NAMALWA (cell line): Measurements from ENCODE around the gene HES4.
"Not testable (repeated sequence)": the region's sequence is repeated elsewhere in the genome, so short reads cannot be mapped to it uniquely, and the experiment has no call there.

Experiments
- DNase-seq: peaks from one replicate; pipeline ENCODE4 v3.0.0-alpha.2; 2015; ENCODE audit warnings: low spot score

Gene HES4

GRCh38 chr1:978835-979743 lies 20.8 kb downstream of the HES4 start:
- DNase-seq: no peak

GRCh38 chr1:978069-978834 lies 21.6 kb downstream of the HES4 start:
- no peak for DNase-seq

DNA sequence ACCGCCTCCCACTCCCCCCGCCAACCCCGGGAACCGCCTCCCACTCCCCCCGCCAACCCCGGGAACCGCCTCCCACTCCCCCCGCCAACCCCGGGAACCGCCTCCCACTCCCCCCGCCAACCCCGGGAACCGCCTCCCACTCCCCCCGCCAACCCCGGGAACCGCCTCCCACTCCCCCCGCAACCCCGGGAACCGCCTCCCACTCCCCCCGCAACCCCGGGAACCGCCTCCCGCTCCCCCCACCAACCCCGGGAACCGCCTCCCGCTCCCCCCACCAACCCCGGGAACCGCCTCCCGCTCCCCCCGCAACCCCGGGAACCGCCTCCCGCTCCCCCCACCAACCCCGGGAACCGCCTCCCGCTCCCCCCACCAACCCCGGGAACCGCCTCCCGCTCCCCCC lies 23.1 kb downstream of the HES4 start:
- DNase-seq: not testable (repeated sequence)

- DNase-seq: peak; percentile 87
These were observed 23.8 kb downstream of the HES4 start for GRCh38 chr1:975896-976683.

DNA sequence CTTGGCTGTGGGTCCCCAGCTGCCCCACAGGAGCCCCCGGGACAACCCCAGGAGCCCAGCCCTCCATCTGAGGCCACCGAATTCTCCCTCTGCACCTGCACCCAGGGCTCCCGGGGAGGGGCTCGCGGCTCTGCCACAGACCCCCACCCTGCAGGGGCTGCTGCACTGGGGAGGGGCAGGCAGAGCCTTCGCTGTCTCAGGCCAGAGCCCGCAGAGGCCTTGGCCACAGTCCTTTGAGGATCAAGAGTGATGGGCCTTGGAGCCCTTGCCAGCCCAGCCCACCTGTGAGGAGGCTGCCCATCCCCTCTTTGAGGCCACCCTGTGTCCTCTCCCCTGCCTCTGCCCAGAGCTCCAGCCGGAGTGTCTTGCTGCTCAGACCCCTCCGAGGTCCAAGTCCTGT lies 24.5 kb downstream of the HES4 start:
- DNase-seq: no peak

DNA sequence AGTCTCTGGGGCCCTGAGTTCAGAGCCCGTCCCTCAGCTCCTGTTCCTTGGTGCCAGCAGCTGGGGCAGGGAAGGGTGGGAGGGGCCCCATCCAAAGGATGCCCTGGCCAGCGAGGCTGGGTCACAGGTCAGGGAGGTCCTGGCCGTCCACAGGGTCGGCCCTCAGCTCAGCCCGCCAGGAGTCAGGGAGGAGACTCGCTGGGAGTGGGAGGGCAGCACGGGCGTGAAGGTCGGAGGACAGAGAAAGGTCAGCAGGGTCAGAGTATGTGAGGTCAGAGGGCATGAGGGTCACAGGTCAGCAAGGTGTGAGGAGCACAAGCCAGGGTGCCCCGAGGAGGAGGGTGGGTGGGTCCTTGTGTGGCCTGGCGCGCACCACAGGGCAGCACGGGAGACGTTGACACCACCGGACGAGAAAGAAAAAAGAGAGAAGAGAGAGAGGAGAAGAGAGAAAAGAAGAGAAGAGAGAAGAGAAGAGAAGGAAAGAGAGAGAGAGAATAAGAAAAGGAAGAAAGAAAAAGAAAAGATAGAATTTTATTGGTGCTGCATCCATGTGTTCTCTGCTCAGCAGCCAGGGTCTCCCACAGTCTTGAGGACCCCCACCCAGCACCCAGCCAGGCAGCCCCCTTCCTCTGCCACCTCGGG lies 25.1 kb downstream of the HES4 start:
- DNase-seq: no peak

GRCh38 chr1:974293-974640 lies 25.6 kb downstream of the HES4 start:
- DNase-seq: no peak

DNA sequence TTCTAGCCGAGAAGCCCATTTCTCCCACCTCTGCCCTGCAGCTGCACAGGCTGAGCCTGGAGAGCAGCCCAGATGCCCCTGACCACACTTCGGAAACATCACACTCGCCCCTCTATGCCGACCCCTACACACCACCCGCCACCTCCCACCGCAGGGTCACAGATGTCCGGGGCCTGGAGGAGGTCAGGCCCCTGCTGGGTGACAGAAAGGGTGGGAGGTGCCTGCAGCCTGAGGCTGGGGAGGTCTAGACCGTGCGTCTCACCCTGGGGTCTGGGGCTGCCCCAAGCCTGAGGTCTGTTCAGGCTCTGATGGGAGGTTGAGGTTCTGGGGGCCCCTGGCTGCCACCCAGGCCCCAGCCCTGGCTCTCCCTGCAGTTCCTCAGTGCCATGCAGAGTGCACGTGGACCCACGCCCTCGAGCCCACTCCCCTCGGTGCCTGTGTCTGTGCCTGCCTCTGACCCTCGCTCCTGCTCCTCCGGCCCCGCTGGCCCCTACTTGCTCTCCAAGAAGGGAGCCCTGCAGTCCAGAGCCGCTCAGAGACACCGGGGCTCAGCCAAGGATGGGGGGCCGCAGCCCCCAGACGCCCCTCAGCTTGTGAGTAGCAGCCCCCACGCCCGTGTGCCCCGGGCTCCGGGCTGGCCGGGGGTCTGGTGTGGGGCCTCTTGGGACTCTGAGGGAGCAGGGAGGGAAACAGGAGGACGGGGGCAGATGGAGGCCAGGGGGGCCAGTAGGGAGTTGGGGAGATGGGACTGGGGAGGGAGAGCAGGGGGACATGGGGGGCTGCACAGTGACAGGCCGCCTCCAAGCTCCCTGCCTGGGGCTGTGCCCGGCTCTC lies 26.2 kb downstream of the HES4 start:
- DNase-seq: no peak

- DNase-seq: no peak
These were observed 27.0 kb downstream of the HES4 start for GRCh38 chr1:972726-973458.

- no peak for DNase-seq
These were observed 28.0 kb downstream of the HES4 start for GRCh38 chr1:971751-972506.

DNA sequence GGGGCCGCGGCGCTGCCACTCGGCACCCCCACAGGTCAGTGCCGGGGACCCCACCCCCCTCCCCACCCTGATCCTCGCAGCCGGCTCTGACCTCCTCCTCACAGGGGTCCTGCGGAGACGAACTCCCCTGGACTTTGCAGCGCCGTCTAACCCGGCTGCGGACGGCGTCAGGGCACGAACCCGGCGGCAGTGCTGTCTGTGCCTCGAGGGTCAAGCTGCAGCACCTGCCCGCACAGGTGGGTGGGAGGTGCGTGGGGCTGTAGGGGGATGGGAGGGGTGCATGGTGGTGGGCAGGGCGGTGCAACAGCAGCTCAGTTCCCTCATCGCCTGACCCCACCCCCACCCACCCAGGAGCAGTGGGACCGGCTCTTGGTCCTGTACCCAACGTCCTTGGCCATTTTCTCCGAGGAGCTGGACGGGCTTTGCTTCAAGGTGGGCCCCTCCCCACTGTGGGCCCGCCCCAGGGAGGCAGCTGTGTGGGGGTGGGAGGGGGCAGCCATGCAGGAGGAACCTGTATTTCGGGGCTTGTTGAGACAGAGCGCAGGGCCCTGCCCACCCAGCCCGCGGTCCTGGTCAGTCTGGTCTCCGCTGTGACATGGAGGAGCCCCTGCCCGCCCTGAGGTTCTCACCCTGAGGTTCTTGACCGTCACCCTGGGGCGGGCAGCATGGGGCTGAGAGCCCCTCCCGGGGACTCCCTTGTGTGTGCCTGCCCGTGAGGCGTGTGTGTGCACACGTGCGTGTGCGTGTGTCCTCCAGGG lies 28.7 kb downstream of the HES4 start:
- DNase-seq: no peak

- DNase-seq: no peak
These were observed 29.5 kb downstream of the HES4 start for GRCh38 chr1:970242-970972.

GRCh38 chr1:969260-969855 lies 30.5 kb downstream of the HES4 start:
- DNase-seq: no peak

- DNase-seq: no peak
These were observed 32.2 kb downstream of the HES4 start for GRCh38 chr1:967466-968343.

DNA sequence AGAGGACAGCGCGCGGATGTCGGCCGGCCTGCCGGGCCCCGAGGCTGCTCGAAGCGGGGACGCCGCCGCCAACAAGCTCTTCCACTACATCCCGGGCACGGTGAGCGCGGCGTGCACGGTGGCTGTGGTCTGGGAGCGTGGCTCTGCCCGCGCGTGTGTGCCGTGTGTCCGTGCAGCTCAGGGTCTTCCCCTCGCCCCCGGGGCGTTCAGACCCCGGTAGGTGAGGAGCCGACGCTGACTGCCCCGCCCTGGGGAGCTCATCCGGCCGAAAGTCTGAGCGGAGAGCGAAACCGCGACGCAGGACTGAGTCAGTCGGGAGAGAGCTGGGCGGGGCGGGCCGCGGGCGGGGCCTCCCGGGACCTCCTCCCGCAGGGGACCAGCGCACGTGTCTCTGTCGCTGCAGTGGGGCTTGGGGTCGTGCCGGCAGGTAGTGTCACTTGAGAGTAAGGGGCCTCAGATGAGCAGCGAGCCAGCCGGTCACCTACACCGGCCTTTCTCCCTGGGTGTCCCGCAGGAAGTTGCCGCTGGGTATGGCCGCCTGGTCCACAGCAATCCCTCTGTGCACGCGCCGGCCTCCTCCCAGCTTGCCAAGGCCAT lies 33.1 kb downstream of the HES4 start:
- peak; percentile 41 for DNase-seq

GRCh38 chr1:966135-966703 lies 33.7 kb downstream of the HES4 start, which contains the start of gene PLEKHN1:
TSS of gene PLEKHN1 (plus strand) at chr1:966482. CDS start at chr1:966532, 50 bp downstream.
- DNase-seq: no peak
